ENCODE results near the gene CCS.

Gene CCS

GRCh38 chr11:66625041-66625751 is 32.2 kb downstream of the CCS start:
- peak overlapping the region in 2 of 11 experiments; percentile 11 to 27; a peak in 1 of 22 replicates for H3K4me2 ChIP-seq
- peaks cover 84 to 100% (median 100%) of the 10 kb centered on the region in 11 experiments for H3K36me3 ChIP-seq
- H3K27me3 ChIP-seq: no peaks in the 10 kb centered on the region
- peaks cover 32 to 64% (median 42%) of the 10 kb centered on the region in 10 experiments for H3K4me1 ChIP-seq
- no peak overlapping the region for H3K27ac ChIP-seq
- no peak overlapping the region for H3K9ac ChIP-seq
- peaks cover 100% of the 10 kb centered on the region in 11 experiments for H4K20me1 ChIP-seq
- no peak for TF ChIP-seq Cebpa-rat (IDR thresholded peaks at IDR 0.05)
- no peaks in the 10 kb centered on the region for H3K9me3 ChIP-seq (replicated peaks in 1 of 11)
- H3K4me3 ChIP-seq: no peak overlapping the region

- no peak overlapping the region for H3K4me2 ChIP-seq
- H3K9ac ChIP-seq: no peak overlapping the region
- no peak overlapping the region for H3K27ac ChIP-seq
- peaks cover 26 to 59% (median 37%) of the 10 kb centered on the region in 10 experiments; a peak in 19 of 20 replicates for H3K4me1 ChIP-seq
- no peaks in the 10 kb centered on the region for H3K9me3 ChIP-seq (replicated peaks in 1 of 11)
- TF ChIP-seq Cebpa-rat (IDR thresholded peaks at IDR 0.05): no peak
- H3K36me3 ChIP-seq: peaks cover 89 to 100% (median 100%) of the 10 kb centered on the region in 11 experiments
- H4K20me1 ChIP-seq: peaks cover 100% of the 10 kb centered on the region in 11 experiments
- H3K4me3 ChIP-seq: no peak overlapping the region
- H3K27me3 ChIP-seq: no peaks in the 10 kb centered on the region
These were observed 32.8 kb downstream of the CCS start for GRCh38 chr11:66625752-66626149.

DNA sequence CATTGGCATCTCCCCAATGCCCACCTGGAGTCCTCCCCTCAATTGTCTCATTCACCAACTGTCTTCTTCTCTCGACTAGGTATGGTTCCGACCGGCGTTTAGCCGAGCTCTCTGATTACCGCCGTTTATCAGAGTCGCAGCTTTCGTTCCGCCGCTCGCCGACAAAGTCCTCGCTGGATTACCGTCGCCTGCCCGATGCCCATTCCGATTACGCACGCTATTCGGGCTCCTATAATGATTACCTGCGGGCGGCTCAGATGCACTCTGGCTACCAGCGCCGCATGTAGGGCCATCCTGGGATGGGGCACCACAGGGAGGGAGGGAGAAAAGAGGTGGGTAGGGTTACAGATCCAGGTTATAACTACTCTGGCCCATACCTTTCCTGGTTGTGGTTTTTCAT is 33.4 kb downstream of the CCS start:
- Histone ChIP-seq H4K20me1 (peaks cover 100% of the 10 kb centered on the region in 11 experiments), H3K36me3 (peaks cover 91 to 100% (median 100%) of the 10 kb centered on the region in 11 experiments), H3K27me3 (no peaks in the 10 kb centered on the region), H3K4me2 (no peak overlapping the region), H3K9ac (no peak overlapping the region), H3K4me1 (peaks cover 20 to 52% (median 31%) of the 10 kb centered on the region in 10 experiments; a peak in 18 of 20 replicates), H3K9me3 (replicated peaks in 1 of 11) (no peaks in the 10 kb centered on the region), H3K4me3 (no peak overlapping the region), H3K27ac (no peak overlapping the region)
- TF ChIP-seq Cebpa-rat (IDR thresholded peaks at IDR 0.05): no peak

- Histone ChIP-seq H3K4me3 (no peak overlapping the region), H3K27ac (no peak overlapping the region), H4K20me1 (peaks cover 100% of the 10 kb centered on the region in 11 experiments), H3K4me2 (0 out of 22 replicates have a peak overlapping the region, but pooled peaks of 1 of the 11 experiments have one; percentile 9), H3K9ac (no peak overlapping the region), H3K36me3 (peaks cover 93 to 100% (median 100%) of the 10 kb centered on the region in 11 experiments), H3K27me3 (no peaks in the 10 kb centered on the region), H3K9me3 (replicated peaks in 1 of 11) (no peaks in the 10 kb centered on the region), H3K4me1 (peaks cover 14 to 50% (median 25%) of the 10 kb centered on the region in 10 experiments; a peak in 18 of 20 replicates)
- TF ChIP-seq Cebpa-rat (IDR thresholded peaks at IDR 0.05): no peak
These were observed 33.9 kb downstream of the CCS start for GRCh38 chr11:66626926-66627325.

- Histone ChIP-seq H3K36me3 (peaks cover 94 to 100% (median 100%) of the 10 kb centered on the region in 11 experiments), H3K27me3 (no peaks in the 10 kb centered on the region), H3K9me3 (replicated peaks in 1 of 11) (no peaks in the 10 kb centered on the region), H3K4me2 (no peak overlapping the region), H3K9ac (no peak overlapping the region), H3K4me1 (peaks cover 2 to 38% (median 13%) of the 10 kb centered on the region in 10 experiments; a peak in 15 of 20 replicates), H3K4me3 (no peak overlapping the region), H4K20me1 (peaks cover 100% of the 10 kb centered on the region in 11 experiments), H3K27ac (no peak overlapping the region)
- TF ChIP-seq Cebpa-rat (IDR thresholded peaks at IDR 0.05): no peak
These were observed 35.1 kb downstream of the CCS start for GRCh38 chr11:66628061-66628603.

GRCh38 chr11:66629356-66629755 is 36.4 kb downstream of the CCS start:
- H3K9me3 ChIP-seq (replicated peaks in 1 of 11): no peaks in the 10 kb centered on the region
- H3K4me2 ChIP-seq: no peak overlapping the region
- no peak for TF ChIP-seq Cebpa-rat (IDR thresholded peaks at IDR 0.05)
- no peak overlapping the region for H3K27ac ChIP-seq
- peaks cover 0 to 26% (median 5%) of the 10 kb centered on the region in 10 experiments; a peak in 4 of 20 replicates for H3K4me1 ChIP-seq
- no peak overlapping the region for H3K9ac ChIP-seq
- H3K36me3 ChIP-seq: peaks cover 91 to 100% (median 100%) of the 10 kb centered on the region in 11 experiments
- H4K20me1 ChIP-seq: peaks cover 94 to 100% (median 100%) of the 10 kb centered on the region in 11 experiments
- H3K27me3 ChIP-seq: no peaks in the 10 kb centered on the region
- H3K4me3 ChIP-seq: no peak overlapping the region

DNA sequence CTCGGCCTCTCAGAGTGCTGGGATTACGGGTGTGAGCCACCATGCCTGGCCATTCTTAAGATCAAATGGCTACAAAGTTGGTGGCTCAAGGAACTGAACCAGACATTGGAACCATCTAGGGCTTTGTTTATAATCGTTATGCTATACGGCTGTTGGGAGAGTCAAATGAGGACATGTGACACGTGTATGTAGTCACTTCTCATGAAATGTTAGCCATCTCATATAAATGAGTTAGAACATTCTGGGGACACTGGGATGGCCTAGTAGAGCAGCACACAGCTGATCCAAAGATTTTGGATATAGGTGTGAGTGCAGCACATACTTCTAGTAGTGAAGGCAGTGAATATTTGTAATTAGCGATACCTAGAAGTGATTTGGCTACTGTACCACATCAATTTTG is 38.9 kb downstream of the CCS start:
- Histone ChIP-seq H3K27me3 (no peaks in the 10 kb centered on the region), H3K27ac (no peak overlapping the region), H3K4me2 (no peak overlapping the region), H3K4me3 (no peak overlapping the region), H3K9me3 (replicated peaks in 1 of 11) (no peaks in the 10 kb centered on the region), H3K9ac (no peak overlapping the region), H3K36me3 (peaks cover 66 to 100% (median 99%) of the 10 kb centered on the region in 11 experiments), H4K20me1 (peaks cover 74 to 100% (median 100%) of the 10 kb centered on the region in 11 experiments), H3K4me1 (peaks cover 0 to 16% (median 3%) of the 10 kb centered on the region in 10 experiments; a peak in 6 of 20 replicates)
- no peak for TF ChIP-seq Cebpa-rat (IDR thresholded peaks at IDR 0.05)

DNA sequence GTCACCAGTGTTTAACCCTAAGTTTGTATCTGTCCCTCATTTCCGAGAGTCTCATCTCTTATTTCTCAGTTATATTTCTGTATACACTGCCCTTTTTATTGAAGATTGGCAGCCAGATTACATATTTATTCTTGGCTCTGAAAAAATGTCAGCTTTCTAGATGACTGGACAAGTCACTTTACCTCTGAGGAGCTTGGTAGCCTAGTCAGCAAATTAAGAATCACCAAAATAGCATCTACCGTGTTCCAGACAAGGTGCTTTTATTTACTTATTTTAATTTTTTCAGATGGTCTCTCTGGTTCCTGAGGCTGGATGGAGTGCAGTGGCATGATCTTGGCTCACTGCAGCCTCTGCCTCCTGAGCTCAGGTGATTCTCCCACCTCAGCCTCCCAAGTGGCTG is 40.0 kb downstream of the CCS start:
- H3K9ac ChIP-seq: no peak overlapping the region; a peak in 1 of 22 replicates
- TF ChIP-seq Cebpa-rat (IDR thresholded peaks at IDR 0.05): no peak
- no peak overlapping the region for H3K4me2 ChIP-seq
- H3K36me3 ChIP-seq: peaks cover 55 to 96% (median 90%) of the 10 kb centered on the region in 11 experiments
- H3K27me3 ChIP-seq: no peaks in the 10 kb centered on the region
- H4K20me1 ChIP-seq: peaks cover 63 to 100% (median 92%) of the 10 kb centered on the region in 11 experiments
- no peaks in the 10 kb centered on the region for H3K9me3 ChIP-seq (replicated peaks in 1 of 11)
- H3K4me1 ChIP-seq: peaks cover 6 to 23% (median 10%) of the 10 kb centered on the region in 10 experiments
- no peak overlapping the region for H3K4me3 ChIP-seq
- H3K27ac ChIP-seq: no peak overlapping the region

DNA sequence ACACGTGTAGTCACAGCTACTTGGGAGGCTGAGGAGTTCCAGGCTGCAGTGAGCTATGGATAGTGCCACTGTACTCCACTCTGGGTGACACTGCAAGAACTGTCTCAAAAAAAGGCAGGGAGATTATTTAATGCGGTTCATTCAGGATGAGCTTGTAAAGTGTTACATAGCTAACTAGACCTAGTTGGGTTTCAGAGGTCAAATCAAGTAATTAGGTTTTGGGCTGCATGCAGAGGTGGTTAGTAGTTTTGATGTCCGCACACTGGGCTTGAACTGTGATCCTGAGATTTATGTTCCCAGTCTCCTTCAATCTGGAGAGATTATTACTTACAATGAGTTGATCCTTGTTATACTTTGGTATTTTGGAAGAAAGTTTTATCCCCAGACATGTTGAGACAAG is 43.4 kb downstream of the CCS start:
- Histone ChIP-seq H4K20me1 (peaks cover 51 to 94% (median 85%) of the 10 kb centered on the region in 11 experiments), H3K9me3 (replicated peaks in 1 of 11) (no peaks in the 10 kb centered on the region), H3K27ac (peak overlapping the region in 3 of 11 experiments; percentile 13 to 95 (median 91); a peak in 2 of 22 replicates), H3K4me1 (peaks cover 29 to 45% (median 33%) of the 10 kb centered on the region in 10 experiments), H3K9ac (peak overlapping the region in 2 of 11 experiments; percentile 4 to 7; a peak in 2 of 22 replicates), H3K27me3 (no peaks in the 10 kb centered on the region), H3K4me3 (no peak overlapping the region), H3K36me3 (peaks cover 44 to 85% (median 79%) of the 10 kb centered on the region in 11 experiments), H3K4me2 (no peak overlapping the region)
- TF ChIP-seq Cebpa-rat (IDR thresholded peaks at IDR 0.05): no peak
